Activated CD4-positive, alpha-beta T cell treated with anti-CD3 and anti-CD28 coated beads, Interleukin-2, amount 10 ng/mL, durations not matched to agents 24 days and 14 days (primary cell): ENCODE data around the gene PGS1. TPM values are rescaled to one million over a fixed set of nuclear protein-coding genes. Genes with fewer than 3 reads are reported as not detected.

ENCODE experiments used
- DNase-seq: peaks from one replicate; pipeline ENCODE4 v3.0.0; 2022
- H3K27ac Mint-ChIP-seq: one replicate; pipeline ENCODE4 v1.8.0; 2022; ENCODE audit warnings: mild to moderate bottlenecking, mixed read lengths
- H3K27me3 Mint-ChIP-seq: one replicate; pipeline ENCODE4 v1.8.0; 2022; ENCODE audit warnings: mixed read lengths
- H3K36me3 Mint-ChIP-seq: one replicate; pipeline ENCODE4 v1.8.0; 2022; ENCODE audit warnings: low read depth, mild to moderate bottlenecking, mixed read lengths
- H3K4me1 Mint-ChIP-seq: one replicate; pipeline ENCODE4 v1.8.0; 2021; ENCODE audit warnings: mixed read lengths
- H3K4me3 Mint-ChIP-seq: one replicate; pipeline ENCODE4 v1.8.0; 2022; ENCODE audit warnings: mild to moderate bottlenecking, moderate library complexity, mixed read lengths
- H3K9me3 Mint-ChIP-seq: one replicate; pipeline ENCODE4 v1.8.0; 2021; ENCODE audit warnings: mixed read lengths
- intact Hi-C: fragments of 100-400 bp; cut with micrococcal nuclease; formaldehyde crosslinking; loops from one replicate; pipeline ENCODE4 v1.15.1; 2023
- total RNA-seq: library from RNA; stranded (reverse); gene quantifications from 2 replicates; pipeline ENCODE4 v1.2.3, GENCODE V29; 2022

Gene PGS1
- total RNA-seq, 1 donor from 2014 or later = 67.8 TPM

DNA sequence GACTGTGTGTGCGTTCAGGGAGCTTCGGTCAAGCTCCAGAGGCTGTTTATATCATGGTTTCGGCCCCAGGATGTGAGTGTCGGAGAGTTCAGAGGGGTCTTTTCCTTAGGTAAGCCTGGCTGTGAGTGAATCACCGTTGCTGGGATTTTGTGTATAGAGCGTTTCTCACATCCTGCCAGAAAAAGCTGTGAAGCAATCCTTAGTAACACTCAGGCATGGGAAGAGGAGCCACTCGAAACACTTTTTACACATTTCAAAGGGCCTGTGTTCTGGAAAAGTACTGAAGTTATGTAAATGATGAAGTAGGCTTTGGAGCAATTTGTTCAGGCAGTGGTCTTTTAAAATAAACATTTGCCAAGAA lies 662 bp downstream of the PGS1 start:
- Mint-ChIP-seq H3K4me1 (peaks cover 51% of the 10 kb centered on the region), H3K9me3 (no peaks in the 10 kb centered on the region), H3K27ac (peak overlapping the region; percentile 88), H3K36me3 (peaks cover 31% of the 10 kb centered on the region), H3K27me3 (no peaks in the 10 kb centered on the region), H3K4me3 (peak overlapping the region; percentile 92)
- intact Hi-C loops = no loop called here
- DNase-seq = no peak

DNA sequence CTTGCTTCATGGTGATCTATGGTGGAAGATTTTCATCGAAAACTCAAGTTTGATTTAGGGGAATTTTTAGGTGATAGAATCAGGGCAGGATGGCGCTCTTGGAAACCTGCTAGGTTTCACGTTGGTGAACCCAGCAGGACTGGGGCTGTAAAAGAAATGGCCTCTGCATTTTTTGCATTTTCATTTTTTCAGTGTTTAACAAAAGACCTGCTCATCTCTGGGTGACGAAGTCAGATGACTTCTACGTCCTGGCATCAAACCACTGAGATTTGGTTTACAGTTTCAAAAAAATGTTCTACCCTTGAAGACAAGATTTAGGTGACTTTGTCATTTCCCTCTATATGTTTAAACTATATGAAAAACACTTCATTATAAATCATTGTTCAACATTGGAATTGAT lies 1.9 kb downstream of the PGS1 start:
- Mint-ChIP-seq H3K27me3 (no peaks in the 10 kb centered on the region), H3K4me1 (peaks cover 60% of the 10 kb centered on the region), H3K4me3 (peak overlapping the region; percentile 92), H3K27ac (peak overlapping the region; percentile 88), H3K36me3 (peaks cover 34% of the 10 kb centered on the region), H3K9me3 (no peaks in the 10 kb centered on the region)
- intact Hi-C loops = loop anchor here (5.0 kb wide), 1 partner anchor 128 kb away; no protein-coding TSS in a partner anchor
- peak; percentile 66 for DNase-seq

DNA sequence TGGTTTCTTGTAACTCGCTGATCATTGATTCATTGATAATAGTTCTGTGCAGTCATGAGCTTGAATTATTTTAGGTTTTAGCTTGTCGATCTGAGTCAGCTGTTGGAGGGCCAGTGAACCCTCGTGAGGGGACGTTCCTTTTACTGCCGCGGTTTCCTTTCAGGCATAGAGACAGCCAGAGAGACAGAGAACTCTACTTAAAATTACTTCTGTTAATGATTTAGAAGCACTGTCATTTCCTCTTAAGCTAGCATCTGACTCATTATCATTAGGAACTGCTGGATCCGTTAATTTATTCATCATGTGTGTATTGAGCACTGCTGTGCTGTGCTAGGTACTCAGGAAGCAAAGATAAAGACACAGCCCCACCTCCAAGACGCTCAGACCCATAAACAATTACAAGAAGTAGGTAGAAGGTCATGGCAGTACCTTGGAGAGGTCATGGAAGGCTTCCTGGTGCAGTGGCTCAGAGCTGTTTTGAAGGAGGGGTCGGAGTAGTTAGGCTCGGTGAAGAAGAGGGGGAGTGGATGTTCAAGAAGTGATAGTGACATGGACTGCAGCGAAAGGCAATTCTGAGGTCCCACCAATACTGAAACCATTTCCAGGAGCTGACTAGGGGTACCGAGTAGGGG lies 3.3 kb downstream of the PGS1 start:
- peak overlapping the region; percentile 92 for H3K4me3 Mint-ChIP-seq
- peaks cover 39% of the 10 kb centered on the region for H3K36me3 Mint-ChIP-seq
- peak; percentile 85 for DNase-seq
- H3K27me3 Mint-ChIP-seq = no peaks in the 10 kb centered on the region
- H3K4me1 Mint-ChIP-seq = peaks cover 70% of the 10 kb centered on the region
- intact Hi-C loops = loop anchor here (5.0 kb wide), 1 partner anchor 129 kb away; no protein-coding TSS in a partner anchor
- no peaks in the 10 kb centered on the region for H3K9me3 Mint-ChIP-seq
- peak overlapping the region; percentile 88 for H3K27ac Mint-ChIP-seq

DNA sequence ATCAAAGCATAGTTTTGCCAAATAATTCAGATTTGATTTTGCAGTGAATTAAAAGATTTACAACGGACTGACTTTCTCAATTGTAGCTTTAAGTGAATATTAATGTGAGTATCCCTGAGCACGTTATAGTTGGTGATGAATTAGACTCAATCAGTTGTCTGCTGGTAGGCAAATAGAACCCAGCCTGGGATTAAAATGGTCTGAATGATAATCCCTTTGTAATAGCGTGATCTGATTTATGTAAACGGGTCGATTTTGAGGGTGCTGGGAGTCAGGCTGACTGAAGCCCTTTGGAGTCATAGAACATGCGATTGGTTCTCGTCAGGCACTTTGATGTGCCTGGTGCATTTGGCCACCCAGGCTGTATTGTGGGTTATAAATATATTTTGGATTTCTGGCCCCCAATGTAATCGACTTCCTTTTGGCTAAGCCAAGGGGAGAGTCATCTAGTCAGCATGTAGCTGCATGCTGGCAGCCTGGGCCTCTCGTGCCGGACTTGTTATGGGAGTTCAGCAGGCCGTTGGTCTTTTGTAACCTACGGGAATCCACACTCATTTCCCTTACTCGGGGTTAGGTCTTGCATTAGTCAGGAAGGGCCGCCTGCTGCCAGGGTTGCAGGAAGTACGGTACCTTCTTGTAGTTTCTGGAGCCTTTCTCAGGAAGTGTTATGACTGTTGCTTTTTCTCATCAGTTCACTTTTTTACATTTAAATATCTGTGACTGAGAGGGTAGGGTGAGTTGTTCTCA lies 5.4 kb downstream of the PGS1 start:
- peak overlapping the region; percentile 83 for H3K4me3 Mint-ChIP-seq
- H3K4me1 Mint-ChIP-seq = peaks cover 81% of the 10 kb centered on the region
- H3K27ac Mint-ChIP-seq = peak overlapping the region; percentile 97
- no peaks in the 10 kb centered on the region for H3K27me3 Mint-ChIP-seq
- H3K36me3 Mint-ChIP-seq = peaks cover 44% of the 10 kb centered on the region
- DNase-seq = peak; percentile 84
- intact Hi-C loops = loop anchor here (5.0 kb wide), 1 partner anchor 132 kb away; no protein-coding TSS in a partner anchor
- H3K9me3 Mint-ChIP-seq = no peaks in the 10 kb centered on the region

DNA sequence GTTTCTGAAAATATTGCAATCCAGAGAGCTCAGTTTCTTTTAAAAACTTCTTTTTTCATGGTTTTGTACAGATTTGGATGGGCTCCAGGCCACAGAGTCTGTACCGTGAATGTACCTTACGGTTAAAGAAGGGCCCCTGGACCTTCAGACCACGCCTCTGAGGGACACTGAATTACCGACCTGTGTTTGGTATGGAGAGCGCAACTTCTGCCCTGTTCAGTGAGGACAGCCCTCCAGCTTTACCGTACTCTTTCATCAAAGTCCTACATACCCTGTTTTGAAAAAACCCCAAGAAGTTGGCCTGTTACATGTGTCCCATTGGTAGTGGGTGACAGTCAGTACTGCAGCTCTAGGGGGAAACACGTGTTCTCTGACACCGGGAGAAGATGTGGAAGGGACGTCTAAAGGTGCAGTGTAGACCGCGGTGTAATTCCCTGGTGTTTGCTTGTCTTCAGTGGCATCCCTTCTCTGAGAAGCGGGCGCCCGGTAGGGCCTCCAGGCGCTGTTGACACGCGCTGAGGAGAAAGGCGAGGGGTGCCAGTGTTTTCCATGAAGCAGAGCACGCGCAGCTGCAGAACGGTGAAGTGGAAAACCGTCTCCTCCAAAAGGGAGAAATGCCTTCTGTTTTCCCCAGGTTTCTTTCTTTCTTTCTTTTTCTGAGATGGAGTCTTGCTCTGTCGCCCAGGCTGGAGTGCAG lies 6.2 kb downstream of the PGS1 start:
- intact Hi-C loops = loop anchor here (5.0 kb wide), 1 partner anchor 132 kb away; no protein-coding TSS in a partner anchor
- peak overlapping the region; percentile 97 for H3K27ac Mint-ChIP-seq
- no peaks in the 10 kb centered on the region for H3K9me3 Mint-ChIP-seq
- DNase-seq = no peak
- H3K4me3 Mint-ChIP-seq = peak overlapping the region; percentile 83
- no peaks in the 10 kb centered on the region for H3K27me3 Mint-ChIP-seq
- H3K36me3 Mint-ChIP-seq = peaks cover 40% of the 10 kb centered on the region
- H3K4me1 Mint-ChIP-seq = peaks cover 78% of the 10 kb centered on the region

DNA sequence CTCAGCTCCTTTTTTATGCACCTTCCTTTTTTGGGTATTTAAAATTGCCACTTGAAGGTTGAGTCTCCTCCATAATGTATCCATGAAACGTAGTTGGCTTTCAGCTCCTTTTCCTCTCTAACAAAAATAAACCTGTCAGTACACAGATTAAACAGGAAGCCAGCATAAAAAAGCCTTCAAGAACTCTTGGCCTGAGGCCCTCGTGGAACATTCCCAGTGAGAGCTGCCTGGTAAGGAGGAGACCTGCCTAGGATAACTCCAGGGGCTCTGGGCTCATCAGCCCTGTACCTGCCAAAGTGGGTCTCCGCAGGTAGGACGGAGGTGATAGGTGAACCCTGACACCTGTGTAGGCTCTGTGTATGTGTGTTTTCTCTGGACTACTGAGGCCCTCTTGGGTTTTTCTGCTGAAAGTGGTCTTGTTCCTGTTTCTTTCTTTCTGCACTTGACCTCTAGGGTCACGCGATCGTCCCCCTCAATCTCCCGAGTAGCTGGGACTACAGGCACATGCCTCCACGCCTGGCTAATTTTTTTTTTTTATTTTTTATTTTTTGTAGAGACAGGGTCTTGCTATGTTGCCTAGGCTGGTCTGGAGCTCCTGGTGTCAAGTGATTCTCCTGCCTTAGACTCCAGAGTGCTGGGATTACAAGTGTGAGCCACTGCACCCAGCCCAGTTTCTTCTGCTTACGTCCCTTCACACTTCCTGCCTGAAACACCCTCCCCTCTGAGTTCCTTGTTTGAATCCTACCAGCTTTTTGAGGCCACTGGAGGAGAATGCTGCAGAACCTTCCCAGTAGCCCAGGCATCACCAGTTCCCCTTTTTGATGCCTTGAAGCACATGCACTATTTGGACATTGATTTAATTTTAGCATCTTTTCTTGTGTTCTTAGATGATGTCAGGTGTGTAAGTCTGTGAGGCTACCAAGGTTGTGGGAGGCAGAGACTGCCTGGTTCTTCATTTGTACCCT lies 9.8 kb downstream of the PGS1 start:
- intact Hi-C loops = no loop called here
- Mint-ChIP-seq H3K4me1 (peaks cover 65% of the 10 kb centered on the region), H3K27ac (peak overlapping the region; percentile 95), H3K27me3 (no peaks in the 10 kb centered on the region), H3K36me3 (peaks cover 35% of the 10 kb centered on the region), H3K9me3 (no peaks in the 10 kb centered on the region), H3K4me3 (peak overlapping the region; percentile 69)
- peak; percentile 72 for DNase-seq

DNA sequence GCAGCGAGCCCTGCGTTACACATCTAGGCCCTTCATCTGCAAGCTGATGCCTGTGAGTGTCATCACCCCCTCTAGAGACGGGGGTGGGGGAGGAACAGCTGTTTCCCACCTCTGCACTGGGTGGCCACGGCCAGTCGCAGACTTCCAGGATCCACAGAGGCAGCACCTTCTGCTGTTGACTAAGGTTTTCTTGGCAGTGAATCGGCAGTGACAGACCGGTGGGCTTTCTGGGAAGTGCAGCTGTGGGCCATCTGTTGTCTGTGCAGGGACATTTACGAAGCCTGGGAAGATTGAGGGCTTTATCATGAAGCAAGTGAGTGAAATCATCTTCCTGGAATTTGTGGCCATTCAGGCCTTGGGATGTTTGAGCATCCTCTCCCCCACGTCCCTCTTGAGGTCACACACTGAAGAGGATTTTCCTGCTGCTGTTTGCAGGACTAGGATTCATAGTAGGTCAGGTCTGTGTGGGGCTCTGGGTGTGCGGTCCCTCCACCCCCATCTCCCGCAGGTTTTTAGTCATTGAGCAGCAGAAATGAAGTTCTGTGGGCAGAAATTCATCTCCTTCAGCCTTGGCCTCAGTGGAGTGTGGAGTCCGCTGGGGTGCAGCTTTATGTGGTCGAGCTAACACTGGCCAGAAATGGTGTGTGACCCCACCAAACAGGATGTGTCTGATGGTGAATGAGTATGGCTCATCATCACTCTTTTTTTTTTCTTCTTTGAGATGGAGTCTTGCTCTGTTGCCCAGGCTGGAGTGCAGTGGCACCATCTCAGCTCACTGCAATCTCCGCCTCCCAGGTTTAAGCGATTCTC lies 12.0 kb downstream of the PGS1 start:
- Mint-ChIP-seq H3K27ac (peak overlapping the region; percentile 66), H3K4me3 (no peak overlapping the region), H3K36me3 (peaks cover 40% of the 10 kb centered on the region), H3K9me3 (no peaks in the 10 kb centered on the region), H3K4me1 (peaks cover 52% of the 10 kb centered on the region), H3K27me3 (no peaks in the 10 kb centered on the region)
- intact Hi-C loops = no loop called here
- DNase-seq = no peak

DNA sequence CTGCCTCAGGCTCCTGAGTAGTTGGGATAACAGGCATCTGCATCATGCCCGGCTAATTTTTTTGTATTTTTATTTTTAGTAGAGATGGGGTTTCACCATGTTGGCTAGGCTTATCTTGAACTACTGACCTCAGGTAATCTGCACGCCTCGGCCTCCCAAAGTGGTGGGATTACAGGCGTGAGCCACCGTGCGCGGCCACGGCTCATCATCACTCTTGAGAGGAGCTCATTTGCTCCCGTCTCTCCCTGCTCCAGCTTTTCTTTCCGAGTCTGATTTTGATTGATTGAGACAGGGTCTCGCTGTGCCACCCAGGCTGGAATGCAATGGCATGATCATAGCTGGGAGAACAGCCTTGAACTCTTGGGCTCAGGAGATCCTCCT lies 12.6 kb downstream of the PGS1 start:
- H3K27ac Mint-ChIP-seq = peak overlapping the region; percentile 69
- H3K4me1 Mint-ChIP-seq = peaks cover 48% of the 10 kb centered on the region
- intact Hi-C loops = no loop called here
- peaks cover 44% of the 10 kb centered on the region for H3K36me3 Mint-ChIP-seq
- H3K9me3 Mint-ChIP-seq = no peaks in the 10 kb centered on the region
- no peak for DNase-seq
- no peak overlapping the region for H3K4me3 Mint-ChIP-seq
- H3K27me3 Mint-ChIP-seq = no peaks in the 10 kb centered on the region

DNA sequence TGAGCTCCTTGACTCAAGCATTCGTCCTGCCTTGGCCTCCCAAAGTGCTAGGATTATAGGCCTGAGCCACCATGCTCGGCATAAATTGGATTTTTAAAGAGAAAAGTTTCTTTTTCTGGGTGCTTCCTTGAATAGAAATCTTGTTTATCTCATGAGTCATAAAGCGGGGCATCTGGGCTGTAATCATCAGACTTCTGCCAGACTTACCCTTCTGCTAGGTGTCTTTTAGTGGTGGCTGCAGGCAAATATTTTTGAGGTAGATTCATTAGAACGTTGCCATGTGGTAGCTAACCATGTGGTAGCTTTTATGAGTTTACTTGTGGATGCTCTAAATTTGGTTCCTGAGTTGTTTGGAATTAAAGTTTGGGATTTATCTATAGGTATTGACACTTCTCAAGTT lies 13.4 kb downstream of the PGS1 start:
- intact Hi-C loops = no loop called here
- Mint-ChIP-seq H3K36me3 (peaks cover 43% of the 10 kb centered on the region), H3K4me1 (peaks cover 40% of the 10 kb centered on the region), H3K4me3 (no peak overlapping the region), H3K27ac (peak overlapping the region; percentile 8), H3K9me3 (no peaks in the 10 kb centered on the region), H3K27me3 (no peaks in the 10 kb centered on the region)
- no peak for DNase-seq

DNA sequence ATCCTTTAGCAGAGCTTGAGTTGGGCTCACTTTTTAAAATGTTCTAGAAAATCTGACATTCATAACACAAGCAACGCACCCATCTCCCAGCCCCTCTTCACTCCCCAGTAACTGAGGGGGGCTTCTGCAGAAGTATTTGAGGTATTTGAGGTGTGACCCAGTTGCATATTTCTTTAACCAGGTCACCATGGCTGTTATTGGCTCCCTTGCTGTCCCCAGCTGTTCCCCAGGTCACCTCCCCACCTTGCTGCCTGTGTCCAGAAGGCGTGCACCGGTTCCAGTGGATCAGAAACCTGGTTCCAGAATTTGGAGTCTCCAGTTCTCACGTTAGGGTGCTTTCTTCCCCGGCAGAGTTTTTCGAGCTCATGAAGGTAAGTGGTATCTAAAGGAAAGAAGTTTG lies 13.8 kb downstream of the PGS1 start:
- Mint-ChIP-seq H3K4me3 (no peak overlapping the region), H3K27me3 (no peaks in the 10 kb centered on the region), H3K36me3 (peaks cover 43% of the 10 kb centered on the region), H3K27ac (no peak overlapping the region), H3K4me1 (peaks cover 38% of the 10 kb centered on the region), H3K9me3 (no peaks in the 10 kb centered on the region)
- no peak for DNase-seq
- intact Hi-C loops = no loop called here

DNA sequence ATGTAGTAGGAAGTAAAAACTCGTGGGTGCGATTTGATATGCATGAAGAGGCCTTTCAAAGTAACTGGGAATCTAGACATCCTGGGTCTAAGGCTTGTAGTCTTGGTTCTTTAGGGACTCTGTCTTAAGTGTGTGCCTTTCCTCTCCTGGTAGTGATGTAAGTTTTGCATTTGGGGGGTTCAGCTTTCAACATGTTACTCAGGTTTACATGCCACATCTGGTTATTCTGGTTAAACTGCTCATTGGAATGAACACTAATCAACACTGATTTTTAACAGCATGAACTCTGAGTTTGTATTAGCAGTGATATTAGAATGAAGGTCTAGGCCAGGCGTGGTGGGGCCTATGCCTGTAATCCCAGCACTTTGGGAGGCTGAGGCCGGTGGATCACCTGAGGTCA lies 15.1 kb downstream of the PGS1 start:
- intact Hi-C loops = no loop called here
- peaks cover 49% of the 10 kb centered on the region for H3K36me3 Mint-ChIP-seq

DNA sequence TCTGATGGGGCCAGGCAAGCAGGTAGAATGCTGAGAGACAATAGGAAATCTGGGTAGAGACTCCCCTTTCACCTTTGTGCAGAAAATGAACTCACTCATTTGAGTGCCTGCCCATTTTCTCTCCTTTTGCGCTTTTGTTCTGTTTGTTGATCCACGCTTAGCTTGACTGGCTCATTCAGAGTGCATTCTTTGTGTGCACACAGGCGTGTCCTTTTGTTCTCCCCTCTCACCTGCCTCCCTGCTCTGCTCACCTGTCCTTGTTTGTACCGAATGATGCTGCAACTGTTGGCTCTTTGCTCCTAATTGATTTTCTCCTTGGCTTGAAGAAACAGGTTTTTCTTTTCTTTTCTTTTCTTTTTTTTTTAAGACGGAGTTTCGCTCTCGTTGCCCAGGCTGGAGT lies 15.8 kb downstream of the PGS1 start:
- Mint-ChIP-seq H3K4me3 (no peak overlapping the region), H3K36me3 (peaks cover 54% of the 10 kb centered on the region), H3K27me3 (no peaks in the 10 kb centered on the region), H3K27ac (peak overlapping the region; percentile 17), H3K4me1 (peaks cover 25% of the 10 kb centered on the region), H3K9me3 (no peaks in the 10 kb centered on the region)
- intact Hi-C loops = no loop called here
- no peak for DNase-seq

More for the DNA sequence above, 15.1 kb downstream of the PGS1 start:
- Mint-ChIP-seq H3K4me3 (no peak overlapping the region), H3K27me3 (no peaks in the 10 kb centered on the region), H3K4me1 (peaks cover 29% of the 10 kb centered on the region), H3K9me3 (no peaks in the 10 kb centered on the region), H3K27ac (peak overlapping the region; percentile 16)
- DNase-seq = no peak
